HG03139 (cell line): ENCODE data around the gene CHURC1.

ENCODE experiments used
- ATAC-seq: cut with Tn5 transposase; IDR thresholded peaks from one replicate; pipeline ENCODE4 v1.9.1; 2021; ENCODE audit not compliant: unreplicated experiment

The CHURC1 gene

GRCh38 chr14:64914237-64915028 lies at the start of gene CHURC1:
TSS of gene CHURC1 (plus strand) at chr14:64914455. CDS start at chr14:64914496, 41 bp downstream.
- ATAC-seq = peak; percentile 96

GRCh38 chr14:64865109-64865508 lies 49.1 kb upstream of the CHURC1 start:
- no peak for ATAC-seq

DNA sequence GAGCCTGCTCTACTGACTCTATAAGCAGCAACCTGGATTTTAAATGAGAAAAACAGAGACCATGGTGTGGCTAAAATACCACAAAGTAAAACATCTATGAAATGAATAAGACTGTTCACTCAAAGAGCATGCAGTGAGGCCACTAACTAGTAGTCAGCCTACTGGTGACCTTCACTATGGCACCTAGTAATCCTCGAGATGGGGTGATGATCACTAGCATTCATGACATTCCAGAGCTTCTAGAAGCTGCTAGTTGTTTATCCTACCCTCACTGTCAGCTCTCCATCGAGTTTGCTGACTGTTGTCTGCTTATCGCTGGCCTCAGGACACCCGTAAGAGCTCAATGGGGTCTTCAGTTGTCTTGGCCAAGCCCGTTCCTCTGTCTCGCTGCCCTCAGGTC lies 48.3 kb upstream of the CHURC1 start:
- ATAC-seq = no peak

GRCh38 chr14:64867182-64867581 lies 47.1 kb upstream of the CHURC1 start:
- no peak for ATAC-seq

DNA sequence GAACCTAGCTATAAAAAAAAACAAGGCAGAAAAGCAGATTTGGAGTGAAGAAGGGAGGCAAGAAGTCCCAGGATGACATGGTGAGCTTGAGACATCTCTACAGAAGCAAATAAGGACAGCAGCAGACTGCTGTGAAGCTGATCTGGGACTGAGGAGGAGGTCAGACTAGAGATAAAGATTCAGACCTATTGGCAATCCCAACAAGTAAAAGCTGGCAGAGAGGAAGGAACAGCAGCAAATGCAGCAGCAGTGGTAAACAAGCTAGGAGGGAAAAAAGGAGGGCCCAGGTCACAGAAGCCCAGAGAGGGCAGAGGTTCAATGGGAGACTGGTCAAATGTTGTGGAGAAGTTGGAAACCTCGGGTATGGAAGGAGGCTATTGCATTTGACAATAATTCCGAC lies 45.9 kb upstream of the CHURC1 start:
- ATAC-seq = no peak

GRCh38 chr14:64868841-64869240 lies 45.4 kb upstream of the CHURC1 start:
- no peak for ATAC-seq

DNA sequence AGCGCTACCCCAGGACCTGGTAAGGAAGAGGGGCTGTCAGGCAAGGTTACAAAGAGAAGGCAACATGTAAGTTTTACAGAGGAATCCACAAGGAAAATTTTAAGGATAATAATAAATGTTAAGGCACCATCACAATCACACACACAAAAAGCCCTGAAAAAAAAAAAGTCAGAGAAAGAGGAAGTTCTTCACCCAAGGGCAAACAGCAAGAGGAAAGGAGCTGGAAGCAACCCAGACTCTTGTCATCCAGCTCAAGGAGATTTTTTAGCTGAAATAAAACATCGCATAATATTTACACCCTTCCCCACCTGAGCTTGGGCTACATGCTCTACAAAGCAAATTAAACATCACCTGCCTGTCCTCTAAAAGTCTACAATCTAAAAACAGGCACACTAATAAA lies 44.1 kb upstream of the CHURC1 start:
- ATAC-seq = no peak

GRCh38 chr14:64871344-64871743 lies 42.9 kb upstream of the CHURC1 start:
- ATAC-seq = no peak

GRCh38 chr14:64873506-64874219 lies 40.6 kb upstream of the CHURC1 start:
- ATAC-seq = no peak

DNA sequence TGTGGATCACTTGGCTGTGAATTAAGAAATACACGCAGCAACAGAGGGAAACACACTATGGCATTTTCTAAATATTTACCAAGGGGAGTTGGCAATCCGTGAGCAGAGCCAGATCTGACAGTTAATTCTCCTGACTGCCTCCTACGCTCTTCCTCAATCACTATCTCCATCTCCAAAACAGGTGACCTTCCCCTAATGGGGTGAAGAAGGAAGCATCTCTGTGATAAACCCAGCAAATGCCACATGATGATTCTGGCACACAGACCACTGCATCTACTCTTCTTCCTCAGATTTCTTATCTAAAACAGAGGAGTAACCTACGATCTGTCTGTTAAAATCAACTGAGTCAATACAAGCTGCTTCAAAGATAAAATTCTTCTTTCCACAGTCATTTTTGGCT lies 38.9 kb upstream of the CHURC1 start:
- no peak for ATAC-seq

GRCh38 chr14:64877846-64878245 lies 36.4 kb upstream of the CHURC1 start:
- no peak for ATAC-seq

- ATAC-seq = no peak
These were observed 35.2 kb upstream of the CHURC1 start for GRCh38 chr14:64878837-64879634.

- ATAC-seq = no peak
These were observed 34.5 kb upstream of the CHURC1 start, which contains the start of gene SPTB for GRCh38 chr14:64879635-64880220. TSS of gene SPTB (minus strand) at chr14:64879907. CDS start at chr14:64823094, 56,813 bp downstream.

- ATAC-seq = no peak
These were observed 33.8 kb upstream of the CHURC1 start for GRCh38 chr14:64880221-64881121.

DNA sequence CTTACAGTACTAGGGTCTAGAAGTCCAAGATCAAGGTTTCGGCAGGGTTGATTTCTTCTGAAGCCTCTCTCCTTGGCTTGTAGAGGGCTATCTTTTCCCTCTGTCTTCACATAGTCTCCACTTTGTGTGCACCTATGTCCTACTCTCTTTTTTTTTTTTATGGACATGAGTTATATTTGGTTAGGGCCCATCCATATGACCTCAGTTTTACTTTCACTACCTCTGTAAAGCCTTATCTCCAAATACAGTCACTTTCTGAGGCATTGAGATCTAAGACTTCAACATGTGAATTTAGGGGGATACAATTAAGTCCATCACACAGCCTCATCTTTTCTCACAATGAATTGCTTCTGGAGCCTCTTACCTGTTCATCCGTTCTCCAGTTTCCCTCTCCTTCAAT lies 28.7 kb upstream of the CHURC1 start:
- no peak for ATAC-seq

DNA sequence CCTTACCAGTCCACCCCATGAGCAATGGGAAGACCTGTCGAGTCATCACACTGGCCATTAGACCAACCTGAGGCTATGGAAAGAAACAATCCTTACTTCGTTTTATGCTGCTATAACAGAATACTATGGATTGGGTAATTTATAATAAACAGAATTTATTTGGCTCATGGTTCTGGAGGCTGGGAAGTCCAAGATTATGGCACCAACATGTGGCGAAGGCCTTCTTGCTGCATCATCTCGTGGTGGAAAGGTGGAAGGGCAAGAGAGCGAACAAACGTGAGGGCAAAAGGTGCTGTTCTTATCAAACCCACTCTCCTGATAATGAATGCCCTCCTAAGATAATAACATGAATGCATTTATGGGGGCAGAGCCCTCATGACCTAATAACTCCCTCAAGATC lies 24.9 kb upstream of the CHURC1 start:
- ATAC-seq = no peak

DNA sequence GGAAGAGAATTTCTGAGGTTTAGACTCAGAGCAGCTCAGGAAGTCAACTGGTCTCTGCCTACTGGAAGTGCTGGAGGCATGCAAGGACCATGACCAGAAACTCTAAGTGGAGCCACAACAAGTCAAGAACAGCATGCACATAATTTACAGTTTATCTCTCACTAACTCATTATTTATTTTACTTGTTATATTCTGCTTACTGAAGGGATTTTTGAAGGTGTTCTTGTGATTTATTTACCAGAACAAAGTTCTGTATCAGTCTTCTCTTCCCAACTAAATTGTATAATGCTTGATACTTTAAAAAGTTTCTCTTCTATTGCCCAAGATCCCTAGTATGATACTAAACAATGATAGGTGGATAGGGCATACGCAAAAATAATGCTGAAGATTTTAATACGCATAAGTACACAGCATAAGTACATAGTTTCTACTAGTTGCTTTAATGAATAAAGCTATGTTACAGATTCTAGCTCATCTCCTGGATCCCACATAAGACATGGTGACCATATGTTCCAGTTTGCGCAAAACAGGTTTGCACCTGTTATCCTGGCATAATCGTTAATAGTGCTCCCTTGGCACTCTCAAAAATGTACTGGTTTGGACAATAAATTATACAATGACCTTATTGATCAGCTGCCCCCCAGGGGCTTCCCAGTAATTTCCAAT lies 22.9 kb upstream of the CHURC1 start:
- no peak for ATAC-seq

GRCh38 chr14:64891839-64892375 lies 22.3 kb upstream of the CHURC1 start:
- no peak for ATAC-seq

DNA sequence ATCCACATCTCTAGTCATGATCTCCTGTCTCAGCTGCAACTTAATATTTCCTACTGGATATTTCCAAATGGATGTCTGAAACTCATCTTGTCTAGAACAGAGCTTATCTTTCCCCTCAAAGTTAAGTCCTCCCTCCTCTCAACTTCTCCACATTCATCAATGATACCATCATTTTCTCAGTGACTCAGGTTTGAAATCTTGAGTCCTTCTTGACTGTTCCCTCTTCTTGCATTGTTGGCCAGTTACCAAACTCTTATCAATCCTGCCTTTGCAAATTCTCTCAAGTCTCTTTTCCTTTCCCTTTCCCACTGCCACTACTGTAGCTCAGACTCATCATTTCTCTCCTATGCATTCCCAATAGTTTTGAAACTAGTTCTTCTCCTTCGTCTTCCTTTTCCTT lies 14.3 kb upstream of the CHURC1 start:
- no peak for ATAC-seq
